Putamen (tissue), 1 donor: Measurements from ENCODE around the gene DXO.

Experiments used
- DNase-seq: peaks from one replicate; pipeline ENCODE4 v3.0.0-alpha.2; 2016; ENCODE audit warnings: low spot score

The DXO gene

DNA sequence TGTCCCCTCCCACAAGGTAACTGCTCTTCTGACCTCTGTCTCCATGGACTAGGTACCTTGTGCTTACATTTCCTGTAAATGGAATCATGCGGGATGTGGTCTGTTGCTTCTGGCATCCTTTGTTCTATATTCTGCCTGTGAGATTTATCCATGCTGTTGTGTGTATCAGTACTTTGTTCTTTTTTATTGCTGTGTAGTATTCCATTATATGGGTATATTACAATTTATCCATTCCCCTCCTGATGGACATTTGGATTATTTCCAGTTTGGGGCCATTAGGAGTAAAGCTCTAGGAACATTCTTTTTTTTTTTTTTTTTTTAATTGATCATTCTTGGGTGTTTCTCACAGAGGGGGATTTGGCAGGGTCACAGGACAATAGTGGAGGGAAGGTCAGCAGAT is 41.0 kb downstream of the DXO start:
- no peak for DNase-seq

DNA sequence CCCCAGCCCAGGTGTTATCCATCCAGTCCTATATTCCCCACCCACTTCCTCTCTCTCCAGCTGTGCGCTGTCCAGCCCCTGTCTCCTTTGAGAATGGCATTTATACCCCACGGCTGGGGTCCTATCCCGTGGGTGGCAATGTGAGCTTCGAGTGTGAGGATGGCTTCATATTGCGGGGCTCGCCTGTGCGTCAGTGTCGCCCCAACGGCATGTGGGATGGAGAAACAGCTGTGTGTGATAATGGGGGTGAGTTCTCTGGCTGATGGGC is 43.3 kb downstream of the DXO start:
- DNase-seq = no peak

DNA sequence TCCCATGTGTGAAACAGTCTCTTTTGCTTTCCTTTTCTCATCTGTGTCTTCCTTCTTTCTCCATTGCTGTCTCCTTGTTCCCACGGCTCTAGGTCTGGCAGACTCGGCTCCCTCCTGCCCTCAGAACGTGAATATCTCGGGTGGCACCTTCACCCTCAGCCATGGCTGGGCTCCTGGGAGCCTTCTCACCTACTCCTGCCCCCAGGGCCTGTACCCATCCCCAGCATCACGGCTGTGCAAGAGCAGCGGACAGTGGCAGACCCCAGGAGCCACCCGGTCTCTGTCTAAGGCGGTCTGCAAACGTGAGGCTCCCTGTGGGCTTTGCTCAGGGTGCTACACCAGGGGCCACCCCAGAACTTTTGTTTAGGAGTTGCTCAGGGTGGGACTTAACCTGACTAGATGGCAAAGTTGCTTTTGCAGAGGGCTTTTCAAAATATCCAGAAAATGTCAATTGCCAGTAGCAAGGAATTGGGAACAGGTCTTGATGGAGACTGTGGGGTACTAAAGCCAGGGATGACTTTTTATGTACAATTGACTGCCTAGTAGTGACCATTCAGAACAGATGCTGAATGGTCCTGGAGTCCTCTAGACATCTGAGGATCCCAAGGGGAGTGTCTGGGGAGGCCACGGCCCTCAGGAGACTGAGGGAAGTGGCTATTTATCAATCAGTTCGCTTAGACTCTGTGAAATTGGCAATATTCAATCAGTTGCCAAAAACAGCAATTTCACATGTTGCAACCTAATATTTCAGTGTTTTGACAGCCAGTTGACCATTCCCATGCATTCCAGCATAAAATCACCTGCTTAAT is 43.9 kb downstream of the DXO start:
- DNase-seq = no peak

DNA sequence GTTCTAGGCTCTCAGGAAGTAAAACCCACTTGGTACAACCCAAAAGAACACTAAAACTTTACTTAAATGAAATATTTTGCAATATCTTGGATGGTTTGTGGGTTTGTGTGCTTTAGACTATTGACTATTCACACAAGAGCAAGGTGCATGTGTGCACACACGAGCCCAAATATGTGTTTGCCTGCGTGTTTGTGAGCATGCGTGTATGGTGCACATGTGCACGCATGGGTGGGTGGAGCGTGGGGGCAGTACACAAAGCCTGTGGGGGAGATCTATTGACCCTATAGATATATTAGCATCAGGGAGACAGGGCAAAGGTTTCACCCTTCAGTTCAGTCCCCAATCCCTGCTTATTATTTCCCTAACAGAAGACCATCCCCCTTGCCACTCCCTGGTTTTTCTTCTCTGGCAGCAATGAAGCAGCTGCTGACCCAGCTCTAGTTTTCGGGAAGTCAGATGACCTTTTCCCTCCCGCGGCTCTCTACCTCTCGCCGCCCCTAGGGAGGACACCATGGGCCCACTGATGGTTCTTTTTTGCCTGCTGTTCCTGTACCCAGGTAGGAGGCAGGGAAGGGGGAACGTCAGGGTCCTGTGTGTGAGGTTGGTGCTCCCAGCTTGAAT is 44.6 kb downstream of the DXO start, which contains the start of gene C2:
Gene C2, plus strand, starts transcription at position 476 of the 621 bp plus-strand sequence. Its CDS starts 36 bp downstream, at position 512.
- DNase-seq = no peak

DNA sequence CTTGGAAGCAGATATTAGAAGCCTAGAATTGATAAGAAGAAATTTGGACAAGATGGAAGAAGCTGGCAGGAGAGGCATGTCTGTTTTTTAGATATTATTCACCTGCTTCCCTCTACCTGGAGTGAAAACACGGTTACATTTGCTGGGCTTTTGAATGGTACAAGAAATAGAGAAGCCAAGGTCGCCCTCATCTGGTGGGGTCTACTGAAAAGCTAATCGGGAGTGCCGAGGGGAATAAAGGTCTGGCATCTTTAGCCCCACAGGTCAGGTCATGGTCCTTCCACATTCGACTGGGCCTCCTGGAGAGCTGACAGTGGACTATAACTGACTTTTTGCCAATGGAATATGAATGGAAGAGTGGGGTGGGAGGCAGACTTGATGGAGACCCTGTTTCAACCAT is 49.0 kb downstream of the DXO start:
- DNase-seq = no peak

DNA sequence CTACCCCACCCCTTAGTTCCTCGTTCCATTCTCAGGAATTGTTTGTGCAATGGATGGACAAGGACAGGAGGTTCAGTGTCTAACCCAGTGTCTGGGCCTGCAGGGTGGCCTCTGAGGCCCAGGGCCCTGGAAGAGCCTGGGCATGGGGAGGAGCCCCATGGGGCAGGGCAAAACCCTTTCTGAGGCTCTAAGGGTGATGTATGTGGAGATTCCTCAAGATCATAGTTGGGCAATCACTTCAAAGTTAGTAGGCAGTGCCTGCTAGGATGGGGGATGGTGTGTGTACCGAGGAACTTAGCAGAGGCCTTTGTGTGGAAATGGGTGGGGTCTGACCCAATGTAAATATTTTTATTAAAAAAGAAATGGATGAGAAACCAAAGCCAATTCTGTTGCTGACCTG is 51.1 kb downstream of the DXO start:
- DNase-seq = no peak
